NOMO-1 treated with DMSO at 0.1 percent for 48 hours (cell line): ENCODE results near the gene LCN1.
"Not testable (repeated sequence)": the region's sequence is repeated elsewhere in the genome, so short reads cannot be mapped to it uniquely, and the experiment has no call there.

Source experiments
- DNase-seq: peaks from one replicate; lab custom pipeline; 2025; ENCODE audit not compliant: unreplicated experiment; lab: John Stamatoyannopoulos, UW

The LCN1 gene

DNA sequence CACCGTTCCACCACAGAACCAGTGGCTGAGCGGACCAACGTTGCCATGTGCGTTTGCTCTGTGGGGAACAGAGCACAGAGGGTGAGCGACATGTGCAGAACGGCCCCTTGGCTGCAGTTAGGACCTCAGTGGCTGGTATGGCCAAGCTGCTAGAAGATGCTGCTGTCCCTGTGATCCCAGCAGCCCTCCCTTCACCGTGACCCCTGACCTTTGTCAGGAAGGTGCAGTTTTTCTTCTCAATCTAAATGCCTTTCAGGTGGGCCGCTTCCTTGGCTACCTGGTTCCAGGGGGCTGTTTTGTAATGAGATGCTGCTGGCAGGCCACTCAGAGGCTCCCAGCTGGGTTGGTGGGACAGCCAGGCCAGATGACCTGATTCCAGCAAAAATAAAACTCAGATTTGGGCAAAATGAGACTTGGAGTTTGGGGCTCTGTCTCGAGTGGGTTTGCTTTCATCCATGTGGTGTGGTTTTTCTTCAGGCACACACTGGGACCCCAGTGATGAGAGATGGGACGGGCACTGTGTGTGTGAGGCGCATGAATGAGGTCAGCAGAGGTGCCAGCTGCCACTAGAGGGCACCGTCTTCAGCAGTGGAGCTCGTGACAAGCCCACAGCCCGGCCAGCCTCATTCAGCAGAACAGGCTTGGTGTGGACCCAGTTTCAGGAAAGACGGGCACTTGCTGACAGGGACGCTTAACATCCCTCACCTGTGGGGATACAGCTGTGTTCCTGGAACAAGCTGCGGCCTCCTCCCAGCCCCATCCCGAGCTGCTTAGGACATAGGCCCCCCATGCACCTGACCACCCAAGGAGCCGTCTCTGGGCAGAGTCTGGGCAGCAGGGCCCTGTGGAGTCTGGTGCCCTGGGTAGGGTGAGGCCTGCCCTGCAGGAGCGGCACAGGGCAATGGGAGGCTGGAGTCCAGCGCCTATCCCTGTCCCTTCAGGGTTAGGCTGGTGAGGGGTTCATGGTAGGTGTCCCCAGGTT, 16.7 kb upstream of the LCN1 start:
- peak; percentile 55 for DNase-seq

DNA sequence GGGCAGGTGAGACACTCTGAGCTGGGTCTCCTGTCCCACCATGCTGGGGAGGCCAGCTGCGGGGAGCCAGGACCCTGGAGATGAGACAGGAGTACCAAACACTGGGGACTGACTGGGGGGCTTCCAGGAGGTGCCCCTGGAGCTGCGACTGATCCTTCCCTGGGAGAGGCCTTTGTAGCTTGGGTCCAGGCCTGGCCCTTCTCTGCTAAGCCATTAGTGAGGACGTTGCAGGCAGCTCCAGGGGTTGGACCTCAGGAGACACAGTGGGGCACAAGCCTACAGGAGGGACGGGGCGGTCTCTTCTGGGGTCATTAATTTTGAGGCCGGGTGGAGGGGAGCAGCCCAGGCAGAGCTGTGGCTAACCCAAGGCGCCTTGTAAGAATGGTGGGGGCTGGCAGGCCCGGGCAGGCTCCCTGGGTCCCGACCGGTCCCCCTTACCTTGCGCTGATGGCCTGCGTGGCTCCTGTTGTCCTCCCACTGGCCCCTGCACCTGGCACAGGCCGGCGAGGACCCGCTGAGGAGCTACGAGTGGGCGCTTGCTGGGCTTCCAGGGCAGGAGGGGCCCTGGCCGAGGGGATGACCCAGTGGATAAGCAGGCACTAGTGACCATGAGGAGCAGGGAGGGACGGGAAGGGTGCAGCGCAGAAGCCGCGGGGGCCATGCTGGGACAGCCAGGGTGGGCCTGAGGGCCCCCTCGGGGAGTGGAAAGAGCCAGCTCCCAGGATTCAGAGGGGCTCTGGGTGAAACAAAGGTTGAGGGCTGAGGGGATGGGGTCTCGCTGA, 15.6 kb upstream of the LCN1 start:
- no peak for DNase-seq

DNA sequence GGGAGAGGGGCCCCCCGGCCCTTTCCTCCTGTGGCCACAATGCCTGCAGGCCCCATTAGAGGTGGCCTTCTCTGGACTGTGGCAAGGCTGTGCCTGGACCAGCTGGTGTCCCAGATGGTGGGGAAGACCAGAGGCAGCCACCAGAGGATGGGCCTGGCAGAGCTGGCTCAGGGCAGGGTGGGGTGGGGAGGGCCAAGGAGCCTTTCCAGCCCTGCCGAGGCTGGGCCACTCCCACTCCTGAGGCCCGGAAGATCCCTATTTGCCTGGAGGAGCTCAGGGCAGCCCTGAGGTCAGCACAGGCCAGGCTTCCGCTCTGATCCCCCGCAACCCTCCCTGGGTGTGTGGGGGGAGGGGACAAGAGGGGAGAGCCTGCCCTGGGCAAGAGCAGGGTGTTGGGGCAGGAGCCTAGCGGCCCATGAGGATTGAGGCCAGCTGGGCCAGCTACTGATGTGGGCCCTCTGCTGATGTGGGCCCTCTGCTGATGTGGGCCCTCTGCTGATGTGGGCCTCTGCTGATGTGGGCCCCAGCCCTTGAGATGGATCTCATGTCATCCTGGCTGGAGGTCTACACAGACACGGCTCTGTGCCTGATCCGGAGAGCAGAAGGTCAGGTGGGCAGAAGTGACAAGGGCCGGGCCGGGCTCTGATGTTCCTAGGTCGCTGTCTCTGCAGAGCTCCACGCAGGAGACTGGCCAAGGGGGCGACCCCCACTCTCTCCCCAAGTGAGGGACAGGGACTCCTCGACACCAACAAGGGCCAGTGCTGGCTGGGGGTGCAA, 14.7 kb upstream of the LCN1 start:
- no peak for DNase-seq

DNA sequence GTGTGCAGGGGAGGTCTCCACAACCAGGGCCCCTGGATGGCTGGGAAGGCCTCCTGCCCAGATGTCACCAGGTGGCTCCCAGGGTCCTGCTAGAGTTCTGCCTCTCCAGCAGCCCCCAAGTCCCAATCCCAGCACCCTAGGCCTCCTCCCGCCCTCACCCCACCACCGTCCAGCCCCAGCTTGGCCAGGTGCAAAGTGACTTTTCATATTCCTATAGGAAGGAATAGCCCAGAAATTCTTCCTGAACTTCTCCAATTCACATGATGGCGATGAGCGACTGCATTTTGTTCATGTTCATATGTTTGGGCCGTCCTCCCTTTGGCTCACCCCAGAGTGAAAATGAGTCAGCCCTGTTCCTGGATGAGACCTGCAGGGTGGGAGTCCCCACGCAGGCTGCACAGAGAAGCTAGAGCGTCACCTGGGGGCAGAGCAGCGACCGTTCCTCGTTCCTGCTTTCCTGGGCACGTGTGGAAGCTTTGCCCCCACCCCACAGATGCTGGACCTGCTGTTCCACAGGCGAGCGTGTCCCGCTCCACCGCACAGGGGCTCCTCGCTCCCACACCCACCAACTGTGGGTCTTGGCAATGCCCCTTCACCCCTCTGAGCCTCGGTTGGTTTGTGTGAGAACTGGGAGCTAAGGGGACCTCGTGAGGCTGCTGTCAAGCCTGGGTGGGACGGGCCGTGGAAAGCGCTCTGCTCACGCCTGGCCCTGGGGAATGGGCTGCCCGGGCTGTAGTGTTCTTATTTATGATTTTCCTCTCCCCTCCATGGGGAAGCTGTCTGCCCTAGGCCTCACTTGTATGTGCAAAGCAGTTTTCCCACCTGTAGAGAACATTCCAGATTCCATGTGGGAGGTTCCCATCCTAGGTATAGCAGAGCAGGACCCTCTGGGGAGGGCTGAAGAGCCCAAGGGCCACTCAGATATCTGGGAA, 13.9 kb upstream of the LCN1 start:
- no peak for DNase-seq

DNA sequence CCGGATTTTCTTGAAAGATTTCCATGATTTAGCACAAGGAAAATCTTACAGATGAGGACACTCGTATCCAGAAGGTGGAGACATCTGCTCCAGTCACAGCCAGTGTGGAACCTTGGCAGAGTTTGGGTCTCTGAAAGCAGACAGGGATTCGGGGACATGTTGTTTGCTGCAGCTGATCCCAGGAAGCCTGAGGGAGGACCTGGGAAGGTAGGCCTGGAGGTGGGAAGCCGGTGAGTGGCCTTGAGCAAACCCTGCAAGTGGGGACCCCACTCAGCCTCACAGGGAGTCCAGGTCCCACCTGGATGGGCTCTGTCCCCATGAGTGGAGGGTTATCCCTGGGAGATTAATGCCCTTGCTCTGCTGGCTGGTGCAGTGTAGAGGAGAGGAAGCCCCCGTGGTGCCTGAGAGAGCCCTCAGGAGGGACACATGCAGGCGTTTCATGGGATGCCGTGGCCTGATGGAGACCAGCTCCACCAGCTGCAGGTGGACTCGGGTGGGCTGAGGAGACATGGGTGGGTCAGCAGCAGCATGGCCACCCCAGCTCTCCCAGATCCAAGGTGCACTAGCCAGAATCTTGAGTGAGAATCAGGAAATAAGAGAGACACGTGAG, 12.9 kb upstream of the LCN1 start:
- DNase-seq: no peak

DNA sequence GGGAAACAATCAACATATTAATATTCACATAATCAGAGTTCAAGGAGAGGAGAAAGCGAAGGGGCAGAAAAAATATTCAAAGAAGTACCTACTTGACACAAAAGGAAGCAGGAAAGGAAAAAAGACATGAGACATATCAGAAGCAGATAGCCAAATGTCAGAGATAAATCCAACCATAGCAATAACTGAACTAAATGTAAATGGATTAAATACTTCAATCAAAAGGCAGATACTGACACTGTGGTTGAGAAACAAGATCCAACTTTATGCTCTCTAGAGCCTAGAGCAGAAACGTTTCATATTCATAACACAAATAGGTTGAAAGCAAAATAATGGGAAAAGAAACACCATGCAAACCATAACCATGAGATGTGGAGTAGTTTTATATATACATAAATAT, 11.8 kb upstream of the LCN1 start:
- no peak for DNase-seq

DNA sequence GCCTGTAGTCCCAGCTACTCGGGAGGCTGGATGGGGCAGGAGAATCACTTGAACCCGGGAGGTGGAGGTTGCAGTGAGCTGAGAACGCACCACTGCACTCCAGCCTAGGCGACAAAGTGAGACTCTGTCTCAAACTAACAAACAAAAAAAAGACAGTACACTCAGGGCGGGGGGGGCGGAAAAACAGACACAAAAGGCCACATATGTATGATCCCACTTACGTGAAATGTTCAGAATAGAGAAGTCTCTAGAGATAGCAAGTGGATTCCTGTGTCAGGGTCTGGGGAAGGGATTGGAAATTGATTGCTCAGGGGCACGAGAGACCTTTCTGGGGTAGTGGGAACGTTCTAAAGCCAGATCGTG, 9.0 kb upstream of the LCN1 start:
- DNase-seq: no peak

DNA sequence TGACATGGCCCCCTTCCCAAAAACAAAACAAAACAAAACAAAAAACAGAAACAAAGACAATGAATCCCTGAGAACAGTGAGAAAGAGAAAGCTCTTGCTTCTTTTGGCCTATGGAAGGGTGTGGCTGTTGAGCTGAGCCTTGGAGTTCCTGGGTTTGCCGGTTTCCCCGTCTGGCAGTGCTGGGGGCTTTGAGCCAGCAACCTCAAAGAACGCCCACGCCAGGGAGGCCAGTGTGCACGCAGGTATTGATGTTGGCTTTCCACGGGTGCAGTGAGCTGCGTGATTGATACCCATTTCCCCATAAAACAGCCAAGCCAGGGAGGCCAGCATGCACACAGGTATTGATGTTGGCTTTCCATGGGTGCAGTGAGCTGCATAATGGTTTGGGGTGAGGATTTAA, 8.3 kb upstream of the LCN1 start:
- no peak for DNase-seq

DNA sequence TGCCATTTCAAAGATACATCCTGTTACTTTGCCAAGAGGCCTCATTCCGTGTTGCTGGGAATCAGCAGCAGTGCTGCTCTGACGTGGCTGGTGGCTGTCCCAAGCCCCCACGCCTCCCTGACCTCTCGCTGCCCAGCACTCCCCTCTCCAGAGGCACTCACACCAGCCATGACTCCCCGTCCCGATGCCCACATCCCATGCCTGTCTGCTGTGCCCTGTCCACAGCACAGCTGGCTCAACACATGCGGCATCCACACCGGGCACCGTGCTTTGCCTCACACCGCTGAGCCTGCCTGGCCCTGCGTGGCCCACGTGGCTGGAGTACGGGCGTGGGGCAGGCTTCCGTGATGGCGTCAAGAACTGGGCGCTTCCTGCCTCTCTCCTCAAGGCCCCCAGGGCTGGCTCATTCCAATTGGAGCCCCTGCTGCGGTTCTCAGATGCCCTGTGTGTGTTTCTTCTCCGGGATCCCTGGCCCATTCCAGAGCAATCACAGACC, 7.8 kb upstream of the LCN1 start:
- no peak for DNase-seq

DNA sequence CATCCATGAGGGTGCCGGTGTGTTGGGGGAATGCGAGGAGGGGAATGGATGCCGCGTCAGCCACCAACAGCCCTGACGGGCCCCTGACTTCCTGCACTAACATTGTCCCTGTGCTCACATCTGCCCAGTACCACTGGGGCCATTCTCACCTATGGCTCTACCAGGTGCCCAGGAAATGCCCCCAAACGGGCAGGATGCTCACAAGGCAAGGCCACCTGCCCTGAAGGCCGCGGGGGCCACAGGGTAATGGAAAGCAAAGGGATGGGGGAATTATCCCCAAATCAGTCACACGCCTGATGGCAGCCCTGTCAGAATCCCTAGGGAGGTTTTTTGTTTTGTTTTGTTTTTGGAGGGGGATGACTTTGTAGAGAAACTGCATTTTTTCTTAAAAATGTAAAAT, 7.3 kb upstream of the LCN1 start:
- not testable (repeated sequence) for DNase-seq

DNA sequence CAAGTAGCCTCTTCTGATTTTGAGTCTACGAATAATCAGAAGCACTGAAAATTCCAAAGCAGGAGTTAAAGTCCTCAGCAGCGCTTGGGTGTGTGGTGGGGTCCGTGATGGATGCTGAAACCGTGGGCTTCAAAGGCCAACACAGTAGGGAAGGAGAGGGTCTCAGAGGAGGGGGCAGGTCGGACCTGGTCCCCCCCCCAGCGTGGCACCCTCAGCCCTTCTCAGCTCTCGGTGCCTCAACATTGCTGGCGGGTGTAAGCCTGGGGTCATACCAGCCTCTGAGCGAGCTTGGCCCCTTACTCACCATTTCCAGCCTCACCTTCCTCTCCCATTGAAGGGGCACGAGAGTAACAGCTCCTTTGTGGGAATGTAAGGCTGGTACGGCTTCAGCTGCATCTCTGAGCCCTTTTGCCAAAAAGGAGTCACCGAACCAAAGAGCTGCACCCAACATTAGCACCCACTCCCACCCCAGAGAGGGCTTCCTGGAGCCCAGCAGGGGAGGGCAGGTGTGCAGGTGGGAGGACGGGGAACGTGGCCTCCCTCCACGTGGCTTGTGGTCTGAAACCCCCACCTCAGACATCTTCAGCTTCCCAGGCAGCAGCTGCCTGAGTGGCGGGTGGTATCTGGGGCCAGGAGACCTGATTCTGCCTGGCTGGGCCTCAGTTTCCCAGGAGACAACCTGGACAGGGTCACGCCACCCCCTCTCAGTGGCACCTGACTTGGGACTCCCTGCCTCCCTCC, 6.7 kb upstream of the LCN1 start:
- no peak for DNase-seq

DNA sequence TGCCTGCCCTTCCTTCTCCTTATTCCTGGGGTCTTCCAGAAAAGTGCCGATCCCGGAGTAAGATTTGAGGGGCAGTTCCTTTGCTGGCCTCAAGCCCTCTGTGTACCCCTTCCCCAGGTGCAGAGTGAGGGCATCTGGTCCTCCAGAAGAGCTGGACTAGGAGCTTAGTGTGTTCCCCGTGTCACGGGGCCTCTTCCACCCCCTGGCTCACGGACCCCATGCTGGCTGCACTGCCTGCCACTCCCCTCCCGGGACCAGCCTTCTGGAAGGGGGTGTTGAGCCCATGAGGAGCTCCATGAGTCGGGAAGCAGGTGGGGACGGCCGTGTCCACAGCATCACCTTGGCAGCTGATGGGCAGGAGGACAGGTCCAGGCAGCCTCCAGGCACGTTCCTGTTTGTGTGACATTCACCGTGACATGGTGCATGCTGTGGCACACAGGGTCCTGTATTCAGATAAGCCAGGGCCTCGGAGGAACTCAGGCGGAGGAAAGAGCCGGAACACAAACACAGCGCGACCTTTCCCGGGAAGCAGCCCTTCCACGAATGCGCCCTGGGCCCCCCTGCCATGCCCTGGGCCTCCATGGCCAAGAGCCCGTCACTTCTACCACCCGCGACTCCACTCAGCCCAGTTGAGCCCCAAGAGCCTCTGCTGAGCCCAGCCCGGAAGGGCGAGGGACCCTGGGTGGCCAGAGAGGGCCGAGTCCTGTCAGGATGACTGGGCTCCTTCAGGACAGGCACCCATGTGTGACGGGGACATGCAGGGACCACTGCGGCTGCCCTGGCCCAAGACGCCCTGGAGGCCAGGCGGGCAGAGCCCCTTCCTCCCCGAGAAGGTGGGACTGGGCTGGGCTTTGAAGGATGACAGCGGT, 5.9 kb upstream of the LCN1 start:
- no peak for DNase-seq

DNA sequence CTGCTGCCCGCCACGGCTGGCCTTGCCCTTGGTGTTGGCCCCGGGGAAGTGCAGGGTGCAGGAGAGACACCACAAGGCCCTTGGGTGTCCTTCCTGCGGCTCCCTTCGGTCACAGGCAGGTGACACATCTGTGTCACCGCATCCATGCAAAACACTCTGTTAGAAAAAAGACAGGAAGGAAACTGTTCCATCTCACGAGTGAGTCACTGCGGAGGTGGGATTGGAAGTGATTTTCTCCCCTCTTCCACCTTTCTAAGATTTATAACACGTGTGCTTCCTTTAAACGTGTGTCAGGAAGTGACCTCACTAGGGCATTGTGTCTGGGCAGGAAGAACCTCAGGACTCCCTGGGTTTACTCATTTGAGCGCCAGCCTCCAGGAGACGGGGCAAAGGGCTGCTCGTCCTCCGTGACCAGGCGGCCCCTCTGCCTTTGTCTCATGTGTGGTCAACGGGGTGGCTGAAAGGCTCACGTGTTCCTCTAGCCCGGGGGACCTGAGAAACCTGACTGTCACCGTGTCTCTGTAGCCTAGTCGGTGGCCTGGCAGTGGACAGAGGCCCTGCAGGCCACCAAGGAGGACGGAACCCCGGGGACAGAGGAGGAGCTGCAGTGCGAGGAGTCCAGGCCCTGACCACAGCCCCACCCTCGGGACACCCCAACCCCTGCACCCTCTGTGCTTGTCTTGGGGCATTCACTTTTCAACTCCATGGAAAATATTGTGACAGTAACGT, 4.9 kb upstream of the LCN1 start:
- DNase-seq: no peak

DNA sequence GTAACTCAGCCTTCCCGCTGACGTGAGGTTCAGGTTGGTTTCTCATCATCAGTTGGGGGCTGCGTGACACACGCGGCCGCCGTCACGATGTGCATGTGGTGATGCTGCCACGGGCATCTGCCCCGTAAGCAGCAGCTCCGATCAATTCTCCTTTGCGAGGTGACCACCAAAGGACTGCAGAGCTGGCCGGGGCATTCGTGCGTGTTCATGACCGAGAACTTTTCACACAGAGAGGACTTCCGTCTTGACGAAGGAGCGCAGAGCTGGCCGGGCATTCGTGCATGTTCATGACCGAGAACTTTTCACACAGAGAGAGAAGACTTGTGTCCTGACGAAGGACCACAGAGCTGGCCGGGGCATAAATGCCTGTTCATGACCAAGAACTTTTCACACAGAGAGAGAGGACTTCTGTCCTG, 3.8 kb upstream of the LCN1 start:
- no peak for DNase-seq

DNA sequence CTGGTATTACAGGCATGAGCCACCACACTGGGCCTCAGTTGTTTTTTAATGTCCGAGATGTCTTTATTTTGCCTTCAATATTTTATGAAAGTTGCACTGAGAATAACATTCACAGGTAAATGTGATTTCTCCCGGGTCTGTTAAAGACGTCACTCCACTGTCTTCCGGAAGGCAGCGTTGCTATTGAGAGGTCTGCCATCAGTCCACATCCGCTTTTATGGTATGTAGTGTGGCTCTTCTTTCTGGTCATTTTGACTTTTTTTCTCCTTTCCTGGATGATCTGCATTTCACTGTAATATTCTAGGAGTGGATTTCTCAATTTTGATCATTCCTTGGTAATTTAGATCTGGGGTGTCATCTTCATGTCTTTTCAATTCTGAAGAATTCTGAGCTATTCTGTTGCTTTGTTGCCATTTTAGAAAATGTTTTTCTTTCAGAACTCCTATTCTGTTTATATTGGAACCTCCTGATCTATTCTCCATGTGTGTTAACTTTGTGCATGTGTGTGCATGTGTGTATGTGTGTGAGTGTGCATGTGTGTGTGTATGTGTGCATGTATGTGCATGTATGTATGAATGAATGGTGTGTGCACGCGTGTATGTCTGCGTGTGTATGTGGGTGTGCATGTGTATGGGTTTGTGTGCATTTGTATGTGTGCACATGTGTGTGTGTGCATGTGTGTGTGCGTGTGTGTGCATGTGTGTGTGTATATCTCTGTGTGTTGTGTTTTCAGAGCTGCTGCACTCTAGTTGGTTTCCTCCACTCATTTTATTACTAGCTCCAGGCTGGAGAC, 1.9 kb upstream of the LCN1 start:
- DNase-seq: no peak

DNA sequence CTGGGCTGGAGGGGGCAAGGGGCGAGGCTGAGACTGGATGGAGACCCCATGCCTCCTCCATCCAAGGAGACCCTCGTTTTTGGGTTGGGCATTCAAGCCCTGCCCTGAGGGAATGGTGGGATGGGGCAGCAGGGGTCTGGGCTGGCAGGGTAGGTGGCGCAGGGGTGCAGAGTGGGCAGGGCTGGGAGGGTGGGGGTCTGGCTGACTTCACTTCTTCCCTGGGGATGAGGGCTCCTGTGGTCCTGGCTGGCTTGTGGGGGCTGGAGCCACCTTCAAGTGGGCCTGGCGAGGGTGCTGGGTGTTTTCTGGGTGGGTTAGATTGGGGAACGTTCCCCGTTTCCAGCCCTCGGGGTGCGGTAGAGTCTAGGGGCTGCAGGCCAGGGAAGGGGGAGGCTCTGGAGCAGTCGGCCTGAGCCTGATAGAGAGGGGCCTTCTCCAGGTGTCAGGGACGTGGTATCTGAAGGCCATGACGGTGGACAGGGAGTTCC, 412 bp downstream of the LCN1 start:
- no peak for DNase-seq
